Measurements from ENCODE around the gene SHLD1.
"Not testable (repeated sequence)": the region's sequence is repeated elsewhere in the genome, so short reads cannot be mapped to it uniquely, and the experiment has no call there.

SHLD1 gene

GRCh38 chr20:5781798-5782750, 31.9 kb downstream of the SHLD1 start:
- no peak for DNase-seq

DNA sequence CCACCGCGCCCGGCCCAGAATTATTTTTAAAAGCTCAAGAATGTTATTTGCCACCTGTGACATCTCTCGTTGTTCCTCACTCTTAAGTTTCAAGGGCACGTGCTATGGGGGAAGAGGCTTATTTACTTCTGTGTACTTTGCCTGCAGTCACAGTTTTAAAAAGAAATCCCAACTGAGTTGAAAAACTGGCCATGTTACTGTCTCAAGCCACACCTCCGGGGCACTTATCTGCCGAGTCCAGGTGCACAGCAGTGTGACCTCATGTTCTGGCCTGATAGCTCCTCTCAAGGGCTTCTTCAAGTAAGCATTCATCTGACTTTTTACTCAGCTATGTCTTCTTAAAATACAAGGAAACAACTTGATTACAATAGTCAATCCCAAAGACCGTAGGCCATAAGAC, 34.5 kb downstream of the SHLD1 start:
- peak; percentile 51 for DNase-seq

DNA sequence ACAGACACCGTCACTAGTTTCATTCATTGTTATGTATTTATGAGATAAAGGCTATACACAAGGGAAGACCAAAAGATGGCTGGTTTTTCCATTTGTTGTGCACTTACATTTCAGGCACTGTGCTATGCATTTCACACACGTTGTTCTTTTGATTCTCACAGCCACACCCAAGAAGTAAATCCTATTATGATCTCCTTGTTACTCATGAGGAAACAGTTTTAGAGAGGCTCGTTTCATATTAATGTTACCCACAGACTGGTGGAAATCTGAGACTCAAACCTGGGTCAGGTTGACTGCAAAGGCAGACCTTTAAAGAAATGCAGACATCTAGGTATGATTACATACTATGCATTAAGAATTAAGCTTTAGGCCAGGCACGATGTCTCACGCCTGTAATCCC, 34.9 kb downstream of the SHLD1 start:
- DNase-seq = no peak

DNA sequence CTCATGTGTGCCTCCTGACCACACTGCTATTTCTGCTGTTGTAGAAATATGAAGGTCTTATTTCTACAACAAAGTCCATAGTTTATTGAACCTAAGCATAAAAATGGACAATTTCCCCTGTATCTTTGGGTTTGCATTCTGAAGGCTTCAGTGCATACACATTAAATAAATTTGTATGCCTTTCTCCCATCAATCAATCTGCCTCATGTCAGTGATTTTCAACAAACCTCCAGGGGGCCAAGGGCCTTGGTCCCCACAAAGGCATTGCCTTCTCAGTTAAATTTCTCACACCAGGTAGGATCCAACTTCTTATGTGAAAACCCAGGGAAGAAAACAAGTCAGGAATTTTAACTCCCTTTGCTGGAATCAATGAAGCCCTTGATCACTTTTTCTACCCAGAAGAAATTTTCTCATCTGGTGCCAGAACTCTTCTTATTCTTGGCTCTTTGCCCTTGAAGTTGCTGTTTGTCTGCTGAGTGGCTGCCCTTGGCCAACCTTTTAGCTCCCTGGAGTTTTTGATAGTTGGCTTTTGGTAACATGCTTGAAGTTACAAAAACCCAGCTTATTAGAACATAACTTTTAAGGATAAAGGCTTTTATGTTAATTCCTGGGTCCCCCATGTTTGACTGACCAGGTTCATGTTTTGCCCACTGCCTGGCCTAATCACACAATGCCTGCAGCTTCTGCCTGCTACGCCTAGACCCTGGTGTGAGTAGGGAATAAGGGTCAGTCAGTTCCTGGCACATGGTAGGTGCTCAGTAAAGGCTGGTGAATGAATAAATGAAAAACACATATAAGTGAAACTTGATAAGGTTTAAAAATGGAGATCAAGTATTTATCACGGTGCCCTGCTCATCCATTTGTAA, 37.0 kb downstream of the SHLD1 start:
- peak; percentile 27 for DNase-seq

- DNase-seq = no peak
These were observed 37.6 kb downstream of the SHLD1 start for GRCh38 chr20:5787796-5788165.

DNA sequence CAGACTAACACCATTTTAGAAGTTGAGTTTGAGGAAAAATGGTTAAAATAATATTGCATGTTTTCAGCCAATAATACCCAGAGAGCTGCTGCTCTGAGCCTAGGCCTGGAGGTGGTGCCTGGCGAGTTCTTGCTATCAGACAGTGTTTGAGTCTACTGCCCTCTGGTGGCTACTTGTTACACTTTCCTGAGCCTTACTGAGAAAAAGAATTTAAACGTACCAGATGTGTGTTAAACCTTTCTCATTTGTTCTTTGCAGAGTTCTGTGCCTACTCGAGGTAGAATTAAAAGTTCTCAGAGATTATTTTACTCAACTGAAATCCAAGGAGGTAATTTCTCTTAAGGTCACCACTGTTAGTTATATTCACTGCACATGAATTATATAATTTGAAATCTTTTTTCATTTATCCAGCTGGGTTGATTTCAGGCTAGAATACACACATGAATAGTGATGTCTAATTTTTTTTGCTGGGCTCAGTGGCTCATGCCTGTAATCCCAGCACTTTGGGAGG, 38.2 kb downstream of the SHLD1 start:
- peak; percentile 96 for DNase-seq

DNA sequence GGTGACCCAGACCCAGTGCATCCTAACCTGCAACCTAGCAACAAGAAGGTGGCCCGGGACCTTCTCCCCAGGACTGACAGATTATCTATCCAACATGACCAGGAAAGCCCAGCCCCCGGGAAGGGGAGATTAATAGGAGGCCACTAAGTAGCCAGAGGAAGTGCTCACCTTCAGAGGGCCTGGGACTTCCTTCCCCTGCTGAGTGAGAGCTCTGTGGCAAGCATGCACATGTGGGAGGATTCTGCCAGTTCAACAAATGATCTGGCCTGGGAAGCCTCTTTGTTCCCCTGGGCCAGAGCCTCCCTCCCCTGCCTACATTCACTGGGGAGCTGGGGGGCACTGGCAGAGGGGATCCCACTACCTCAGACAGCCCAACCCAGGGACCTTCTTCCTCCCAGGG, 39.6 kb downstream of the SHLD1 start:
- no peak for DNase-seq

DNA sequence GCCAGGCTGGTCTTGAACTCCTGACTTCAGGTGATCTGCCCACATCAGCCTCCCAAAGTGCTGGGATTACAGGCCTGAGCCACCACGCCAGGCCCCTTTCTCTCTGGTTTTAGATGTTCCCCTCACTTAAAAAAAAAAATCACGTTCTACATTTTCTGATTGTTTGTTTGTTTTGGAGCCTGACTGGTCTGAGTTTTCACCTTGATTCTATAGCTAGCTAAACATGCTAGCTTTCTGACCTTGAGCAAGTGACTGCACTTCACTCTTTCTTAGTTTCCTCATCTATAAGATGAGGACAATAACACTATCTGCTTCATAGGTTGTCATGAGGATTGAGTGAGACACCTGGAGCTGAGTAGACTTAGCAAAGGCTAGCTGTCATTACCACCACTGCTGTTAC, 43.7 kb downstream of the SHLD1 start:
- DNase-seq = no peak

DNA sequence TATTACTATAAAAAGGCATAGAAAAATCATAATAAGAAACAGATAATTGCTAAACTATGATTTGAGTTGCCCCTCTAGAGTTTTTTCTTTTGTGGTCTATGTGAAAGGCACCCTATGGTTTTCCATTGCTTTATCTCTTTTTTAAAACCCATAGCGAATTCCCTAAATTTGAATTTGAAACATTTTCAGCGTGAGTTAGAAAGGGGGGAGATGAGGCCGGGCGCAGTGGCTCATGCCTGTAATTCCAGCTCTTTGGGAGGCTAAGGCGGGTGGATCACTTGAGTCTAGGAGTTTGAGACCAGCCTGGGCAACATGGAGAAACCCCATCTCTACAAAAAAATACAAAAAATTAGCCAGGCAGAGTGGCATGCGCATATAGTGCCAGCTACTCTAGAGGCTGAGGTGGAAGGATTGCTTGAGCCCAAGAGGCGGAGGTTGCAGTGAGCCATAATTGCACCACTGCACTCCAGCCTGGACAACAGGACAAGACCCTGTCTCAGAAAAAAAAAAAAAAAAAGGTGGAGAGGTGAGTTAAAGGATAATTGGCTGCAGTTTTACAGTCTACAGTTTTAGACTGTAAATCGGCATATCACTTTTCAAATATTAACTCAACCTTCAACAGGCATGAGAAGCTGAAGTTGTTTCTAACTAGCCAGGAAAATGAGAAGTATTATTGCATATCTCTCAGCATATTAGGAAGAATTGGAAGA, 46.3 kb downstream of the SHLD1 start:
- DNase-seq = no peak

- DNase-seq = no peak
These were observed 47.0 kb downstream of the SHLD1 start for GRCh38 chr20:5797165-5797564.

DNA sequence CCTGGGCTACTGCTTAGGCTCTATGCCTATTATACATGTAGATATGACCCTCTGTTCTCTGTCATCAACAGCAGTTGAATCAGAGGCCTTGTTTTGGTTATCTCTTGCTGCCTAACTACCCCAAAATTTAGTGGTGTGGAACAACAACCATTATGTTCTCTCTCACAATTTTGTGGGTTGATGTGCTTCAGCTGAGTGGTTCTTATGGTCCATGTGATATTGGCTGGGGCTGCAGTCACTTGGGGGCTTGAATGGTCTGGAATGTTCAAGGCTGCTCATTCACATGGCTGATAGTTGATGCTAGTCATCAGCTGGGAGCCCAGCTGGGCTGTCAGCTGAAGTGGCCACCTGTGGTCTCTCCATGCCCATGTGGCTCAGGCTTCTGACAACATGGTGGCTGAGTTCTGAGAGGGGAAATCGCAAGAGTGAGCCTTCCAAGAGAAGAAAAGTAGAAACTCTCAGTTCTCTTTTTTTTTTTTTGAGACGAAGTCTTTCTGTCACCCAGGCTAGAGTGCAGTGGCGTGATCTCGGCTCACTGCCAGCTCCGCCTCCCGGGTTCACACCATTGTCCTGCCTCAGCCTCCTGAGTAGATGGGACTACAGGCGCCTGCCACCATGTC, 47.8 kb downstream of the SHLD1 start:
- no peak for DNase-seq

DNA sequence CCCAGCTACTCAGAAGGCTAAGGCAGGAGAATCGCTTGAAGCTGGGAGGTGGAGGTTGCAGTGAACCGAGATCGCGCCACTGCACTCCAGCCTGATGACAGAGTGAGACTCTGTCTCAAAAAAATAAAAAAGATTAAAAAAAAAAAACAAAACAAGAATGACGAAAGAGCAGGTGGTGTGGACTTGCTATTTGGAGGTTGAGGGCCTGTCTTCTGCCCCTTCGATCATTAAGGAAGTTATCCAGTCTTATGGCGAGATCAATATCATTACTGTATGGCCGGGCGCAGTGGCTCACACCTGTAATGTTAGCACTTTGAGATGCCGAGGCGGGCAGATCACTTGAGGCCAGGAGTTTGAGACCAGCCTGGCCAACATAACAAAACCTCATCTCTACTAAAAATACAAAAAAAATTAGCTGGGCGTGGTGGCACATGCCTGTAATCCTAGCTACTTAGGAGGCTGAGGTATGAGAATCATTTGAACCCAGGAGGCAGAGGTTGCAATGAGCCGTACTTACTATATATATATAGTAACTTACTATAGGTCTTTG, 53.6 kb downstream of the SHLD1 start:
- not testable (repeated sequence) for DNase-seq

- DNase-seq = no peak
These were observed 56.5 kb downstream of the SHLD1 start for GRCh38 chr20:5806457-5807263.

DNA sequence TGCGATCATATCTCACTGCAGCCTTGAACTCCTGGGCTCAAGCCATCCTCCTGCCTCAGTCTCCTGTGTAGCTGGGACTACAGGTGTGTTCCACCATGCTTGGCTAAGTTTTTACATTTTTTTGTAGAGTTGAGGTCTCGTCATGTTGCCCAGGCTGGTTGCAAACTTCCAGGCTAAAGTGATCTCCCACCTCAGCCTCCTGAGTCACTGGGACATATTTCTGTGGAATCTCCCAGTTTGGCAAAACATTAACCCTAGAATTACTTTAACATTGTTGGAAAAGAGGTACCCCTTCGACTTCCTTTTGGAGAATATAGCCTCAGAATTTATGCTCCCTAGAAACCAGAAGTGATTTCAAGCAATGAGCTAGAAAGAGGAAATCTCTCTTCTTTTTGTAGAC, 57.2 kb downstream of the SHLD1 start:
- DNase-seq = no peak

DNA sequence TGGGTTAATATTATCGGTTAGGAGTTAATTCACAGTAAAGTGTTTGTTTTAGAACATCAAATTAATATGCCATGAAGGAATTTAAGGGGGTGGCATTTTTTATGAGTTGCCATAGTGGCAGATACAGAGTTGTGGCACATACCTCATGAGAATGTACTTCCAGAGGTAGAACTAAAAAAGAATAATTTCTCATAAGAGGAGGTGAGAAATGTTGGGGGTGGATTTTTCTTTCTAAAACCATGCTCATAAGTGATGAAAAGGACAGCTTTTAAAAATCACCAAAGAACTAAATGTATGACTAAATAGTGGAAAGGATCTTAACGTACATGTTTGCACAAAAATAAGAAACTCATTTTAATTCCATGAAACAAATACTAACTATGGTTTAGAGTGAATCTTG, 58.7 kb downstream of the SHLD1 start:
- DNase-seq = no peak

- no peak for DNase-seq
These were observed 59.3 kb downstream of the SHLD1 start for GRCh38 chr20:5809495-5809894.

GRCh38 chr20:5810800-5811422, 60.7 kb downstream of the SHLD1 start:
- no peak for DNase-seq

GRCh38 chr20:5811746-5812145, 61.5 kb downstream of the SHLD1 start:
- no peak for DNase-seq

GRCh38 chr20:5818346-5818681, 68.1 kb downstream of the SHLD1 start:
- no peak for DNase-seq

GRCh38 chr20:5820738-5821137, 70.5 kb downstream of the SHLD1 start:
- no peak for DNase-seq

DNA sequence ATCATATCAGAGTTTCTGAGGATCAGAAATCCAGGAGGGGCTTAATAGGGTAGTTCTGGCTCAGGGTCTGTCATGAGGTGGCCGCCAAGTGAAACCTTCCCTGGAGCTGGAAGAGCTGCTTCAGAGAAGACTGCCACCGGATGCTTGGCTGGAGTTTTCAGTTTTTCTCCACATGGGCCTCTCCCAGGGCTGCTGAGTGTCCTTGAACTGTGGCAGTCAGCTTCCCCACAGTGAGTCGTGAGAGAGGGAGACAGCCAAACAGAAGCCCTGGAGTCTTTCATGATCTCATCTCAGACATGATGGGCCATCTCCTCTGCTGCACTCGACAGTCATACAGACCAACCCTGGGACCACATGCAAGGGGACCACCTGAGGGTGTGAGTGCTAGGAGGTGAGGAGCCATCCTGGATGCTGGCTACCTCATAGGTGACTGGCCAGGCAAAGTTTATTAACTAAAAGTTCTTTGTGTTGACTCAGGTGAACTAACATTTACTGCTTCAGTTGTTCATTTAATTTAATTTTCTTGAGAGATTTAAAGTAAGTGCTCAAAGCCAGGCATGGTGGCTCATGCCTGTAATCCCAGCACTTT, 71.5 kb downstream of the SHLD1 start:
- DNase-seq = no peak

Data from NCI-H2029 treated with DMSO at 0.1 percent for 48 hours (cell line).